Measurements from ENCODE around the gene NFE2L3. TPM values are rescaled to one million over a fixed set of nuclear protein-coding genes. Genes with fewer than 3 reads are reported as not detected.

NFE2L3 gene
- total and polyA plus RNA-seq, 9 of the 15 experiments (the other 6 are each of a cell fraction or from before 2014, with no cell fraction given): 2.9 to 16.9 (median 12.4) TPM

DNA sequence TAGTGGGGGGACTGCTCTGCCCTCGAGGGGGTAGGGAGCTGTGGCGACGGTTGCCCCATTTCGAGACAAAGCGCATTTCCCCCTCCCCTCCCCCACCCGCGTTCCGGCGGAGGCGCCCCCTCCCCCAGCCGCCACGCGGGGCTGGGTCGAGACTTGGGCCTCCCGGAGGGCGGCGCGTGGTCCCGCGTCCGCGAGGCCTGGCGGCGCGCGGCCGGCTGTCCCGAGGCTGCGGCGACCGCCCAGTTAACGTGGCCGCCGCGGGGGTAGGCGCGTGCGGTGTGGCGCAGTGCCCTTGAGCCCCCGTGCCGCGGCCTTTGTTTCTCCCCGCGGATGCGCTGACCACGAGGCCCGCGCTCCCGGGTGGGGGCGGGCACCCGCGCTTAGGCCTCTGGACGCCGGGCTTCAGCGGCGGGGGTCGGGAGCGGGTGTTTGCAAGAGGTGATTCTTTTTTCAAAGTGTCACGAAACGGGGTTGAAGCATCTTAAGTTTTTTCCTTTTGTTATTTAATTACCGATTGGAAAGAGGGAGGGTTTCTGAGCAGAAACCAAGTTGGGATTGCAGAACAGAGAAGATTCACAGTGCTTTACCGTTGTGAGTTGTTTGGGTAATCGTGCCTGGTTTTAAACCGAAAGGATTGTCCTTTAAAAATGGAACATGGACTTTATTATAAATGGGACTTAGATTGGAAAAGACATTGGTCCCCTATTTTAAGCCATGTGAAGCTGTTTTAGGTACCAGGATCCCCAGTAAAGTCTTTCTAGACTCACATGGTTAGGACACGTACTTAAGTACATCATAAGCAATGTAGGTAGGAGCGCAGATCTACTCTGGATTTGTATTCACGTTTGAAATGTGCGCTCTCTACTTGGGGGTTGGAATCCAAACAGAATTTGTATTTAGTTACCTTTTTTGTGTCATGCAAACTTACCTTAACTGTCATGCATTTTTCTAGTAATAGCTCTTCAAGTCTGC lies 50.3 kb downstream of the NFE2L3 start (continued):
- TF ChIP-seq PML (IDR thresholded peaks at IDR 0.05; ENCODE audit: low read length): peak; percentile 4; the same call in 1 of the 2 replicates
- TF ChIP-seq, protein P1, sequence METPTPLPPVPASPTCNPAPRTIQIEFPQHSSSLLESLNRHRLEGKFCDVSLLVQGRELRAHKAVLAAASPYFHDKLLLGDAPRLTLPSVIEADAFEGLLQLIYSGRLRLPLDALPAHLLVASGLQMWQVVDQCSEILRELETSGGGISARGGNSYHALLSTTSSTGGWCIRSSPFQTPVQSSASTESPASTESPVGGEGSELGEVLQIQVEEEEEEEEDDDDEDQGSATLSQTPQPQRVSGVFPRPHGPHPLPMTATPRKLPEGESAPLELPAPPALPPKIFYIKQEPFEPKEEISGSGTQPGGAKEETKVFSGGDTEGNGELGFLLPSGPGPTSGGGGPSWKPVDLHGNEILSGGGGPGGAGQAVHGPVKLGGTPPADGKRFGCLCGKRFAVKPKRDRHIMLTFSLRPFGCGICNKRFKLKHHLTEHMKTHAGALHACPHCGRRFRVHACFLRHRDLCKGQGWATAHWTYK (CRISPR knock-in tag; IDR thresholded peaks at IDR 0.05): no peak
- TF ChIP-seq HES1 (IDR thresholded peaks at IDR 0.05; ENCODE audit: low read depth): no peak
- TF ChIP-seq SMAD1 (IDR thresholded peaks at IDR 0.05; ENCODE audit: low read depth, low read length, partially characterized antibody): no peak
- peak; percentile 91 for TF ChIP-seq MYC (IDR thresholded peaks at IDR 0.05; ENCODE audit: low read depth, low read length)
- TF ChIP-seq MYC (CRISPR knock-in tag; IDR thresholded peaks at IDR 0.05; ENCODE audit: borderline replicate concordance, low read depth): no peak
- TF ChIP-seq NR2C1 (IDR thresholded peaks at IDR 0.05): no peak
- TF ChIP-seq NR2C1 (tag; IDR thresholded peaks at IDR 0.05): no peak
- no peak for TF ChIP-seq SNIP1 (IDR thresholded peaks at IDR 0.05; ENCODE audit: low read depth)
- no peak for TF ChIP-seq XRCC5 (IDR thresholded peaks at IDR 0.05; ENCODE audit: low read depth, low read length)
- TF ChIP-seq TSHZ1 (CRISPR knock-in tag; IDR thresholded peaks at IDR 0.05): no peak
- TF ChIP-seq ZBTB7A (IDR thresholded peaks at IDR 0.05; ENCODE audit: borderline replicate concordance, control insufficient read depth, low read depth, low read length): peak; percentile 42; the same call in 1 of the 2 replicates
- TF ChIP-seq, protein P2, sequence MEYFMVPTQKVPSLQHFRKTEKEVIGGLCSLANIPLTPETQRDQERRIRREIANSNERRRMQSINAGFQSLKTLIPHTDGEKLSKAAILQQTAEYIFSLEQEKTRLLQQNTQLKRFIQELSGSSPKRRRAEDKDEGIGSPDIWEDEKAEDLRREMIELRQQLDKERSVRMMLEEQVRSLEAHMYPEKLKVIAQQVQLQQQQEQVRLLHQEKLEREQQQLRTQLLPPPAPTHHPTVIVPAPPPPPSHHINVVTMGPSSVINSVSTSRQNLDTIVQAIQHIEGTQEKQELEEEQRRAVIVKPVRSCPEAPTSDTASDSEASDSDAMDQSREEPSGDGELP (CRISPR knock-in tag; IDR thresholded peaks at IDR 0.05; ENCODE audit: borderline replicate concordance): no peak; the same call in 1 of the 2 replicates
- TF ChIP-seq ZNF445 (CRISPR knock-in tag; IDR thresholded peaks at IDR 0.05; ENCODE audit: low read depth): no peak
- TF ChIP-seq CREB1 (IDR thresholded peaks at IDR 0.05): no peak
- no peak for TF ChIP-seq CREB1 (CRISPR knock-in tag; IDR thresholded peaks at IDR 0.05)
- TF ChIP-seq, protein P3, sequence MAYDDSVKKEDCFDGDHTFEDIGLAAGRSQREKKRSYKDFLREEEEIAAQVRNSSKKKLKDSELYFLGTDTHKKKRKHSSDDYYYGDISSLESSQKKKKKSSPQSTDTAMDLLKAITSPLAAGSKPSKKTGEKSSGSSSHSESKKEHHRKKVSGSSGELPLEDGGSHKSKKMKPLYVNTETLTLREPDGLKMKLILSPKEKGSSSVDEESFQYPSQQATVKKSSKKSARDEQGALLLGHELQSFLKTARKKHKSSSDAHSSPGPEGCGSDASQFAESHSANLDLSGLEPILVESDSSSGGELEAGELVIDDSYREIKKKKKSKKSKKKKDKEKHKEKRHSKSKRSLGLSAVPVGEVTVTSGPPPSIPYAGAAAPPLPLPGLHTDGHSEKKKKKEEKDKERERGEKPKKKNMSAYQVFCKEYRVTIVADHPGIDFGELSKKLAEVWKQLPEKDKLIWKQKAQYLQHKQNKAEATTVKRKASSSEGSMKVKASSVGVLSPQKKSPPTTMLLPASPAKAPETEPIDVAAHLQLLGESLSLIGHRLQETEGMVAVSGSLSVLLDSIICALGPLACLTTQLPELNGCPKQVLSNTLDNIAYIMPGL (CRISPR knock-in tag; IDR thresholded peaks at IDR 0.05): 0 out of 2 replicates have a peak, but pooled peaks have one; percentile 61
- no peak for TF ChIP-seq FOXK1 (CRISPR knock-in tag; IDR thresholded peaks at IDR 0.05; ENCODE audit: borderline replicate concordance)
- TF ChIP-seq SMARCE1 (IDR thresholded peaks at IDR 0.05): no peak
- no peak for TF ChIP-seq ZNF780A (CRISPR knock-in tag; IDR thresholded peaks at IDR 0.05)
